ENCODE results near the gene PEX13.

Gene PEX13

GRCh38 chr2:61059382-61059781 is 41.9 kb downstream of the PEX13 start:
- FAIRE-seq = no peak

DNA sequence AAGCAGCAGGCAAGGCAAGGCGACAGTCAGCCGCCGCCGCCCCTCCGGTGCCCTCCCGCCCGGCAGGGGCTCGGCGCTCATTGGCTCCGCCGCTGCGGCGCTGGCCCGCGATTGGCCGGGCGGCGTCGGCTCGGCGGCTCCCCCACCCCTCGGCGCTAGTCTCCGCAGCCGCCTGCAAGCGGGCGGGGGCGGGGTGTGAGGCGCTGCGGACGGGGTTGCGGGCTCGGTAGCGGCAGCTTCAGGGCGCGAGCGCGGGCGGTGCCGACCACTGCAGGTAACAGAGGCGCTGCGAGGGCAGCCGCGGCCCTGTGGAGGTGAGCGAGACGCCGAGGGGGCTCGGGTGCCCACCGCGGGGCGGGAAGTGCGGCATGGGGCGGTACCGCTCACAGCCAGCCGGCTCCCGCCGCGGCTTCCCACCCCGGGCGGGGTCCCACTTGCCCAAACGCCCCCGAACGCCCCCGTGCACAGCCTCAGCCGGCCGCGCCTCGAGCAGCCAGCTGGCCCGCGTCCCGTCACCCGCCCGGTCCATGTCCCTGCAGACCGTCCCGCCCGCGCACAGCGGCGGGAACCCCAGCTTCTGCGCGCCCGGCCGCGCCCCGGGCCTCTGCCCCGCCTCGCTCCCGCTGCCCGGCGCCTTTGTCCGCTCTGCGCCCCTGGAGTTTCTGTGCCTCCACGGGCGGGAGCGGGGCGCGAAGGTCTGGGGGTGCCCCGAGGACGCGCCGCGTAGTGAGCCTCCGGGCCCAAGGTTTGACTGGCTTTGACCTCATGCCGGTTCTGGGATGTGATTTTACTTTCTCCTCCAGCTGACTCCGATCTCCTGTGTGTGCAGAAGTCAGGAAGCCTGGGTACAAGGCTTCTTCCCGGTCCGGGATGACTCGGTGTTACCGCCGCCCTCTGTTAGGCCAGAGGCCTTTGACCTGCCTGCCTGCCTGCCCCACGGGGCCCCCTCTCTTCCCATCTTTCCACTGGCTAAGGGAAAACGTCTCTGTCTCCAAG is 48.5 kb downstream of the PEX13 start, which contains the start of gene SANBR:
Gene SANBR, plus strand, starts transcription at position 158 of the 996 bp plus-strand sequence. CDS start 4,480 bp downstream, outside the sequence.
- peak; percentile 85 for DNase-seq (ENCODE audit: extremely low spot score, insufficient read length, low read depth)
- FAIRE-seq = peak; percentile 86

More at GRCh38 chr2:61059382-61059781, 41.9 kb downstream of the PEX13 start:
- no peak for DNase-seq (ENCODE audit: extremely low spot score, insufficient read length, low read depth)

DNA sequence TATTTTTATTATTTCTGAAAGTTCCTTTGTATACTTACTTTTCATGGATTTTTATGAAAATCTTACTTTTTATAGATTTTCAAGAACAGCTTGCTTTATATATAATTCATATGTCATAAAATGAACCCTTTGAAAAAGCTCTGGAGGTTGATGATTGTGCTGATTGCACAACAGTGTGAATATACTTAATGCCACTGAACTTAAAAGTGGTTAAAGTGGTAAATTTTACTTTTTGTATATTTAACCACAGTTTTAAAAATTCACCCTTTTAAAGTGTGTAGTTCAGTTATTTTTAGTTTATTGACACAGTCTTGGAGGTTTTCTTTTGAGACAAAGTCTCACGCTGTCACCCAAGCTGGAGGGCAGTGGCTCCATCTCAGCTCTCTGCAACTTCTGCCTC is 56.6 kb downstream of the PEX13 start:
- no peak for DNase-seq (ENCODE audit: extremely low spot score, insufficient read length, low read depth)

GRCh38 chr2:61085883-61086282 is 68.4 kb downstream of the PEX13 start:
- DNase-seq (ENCODE audit: extremely low spot score, insufficient read length, low read depth) (no peak), FAIRE-seq (no peak)

More for the DNA sequence above, 56.6 kb downstream of the PEX13 start:
- no peak for FAIRE-seq

DNA sequence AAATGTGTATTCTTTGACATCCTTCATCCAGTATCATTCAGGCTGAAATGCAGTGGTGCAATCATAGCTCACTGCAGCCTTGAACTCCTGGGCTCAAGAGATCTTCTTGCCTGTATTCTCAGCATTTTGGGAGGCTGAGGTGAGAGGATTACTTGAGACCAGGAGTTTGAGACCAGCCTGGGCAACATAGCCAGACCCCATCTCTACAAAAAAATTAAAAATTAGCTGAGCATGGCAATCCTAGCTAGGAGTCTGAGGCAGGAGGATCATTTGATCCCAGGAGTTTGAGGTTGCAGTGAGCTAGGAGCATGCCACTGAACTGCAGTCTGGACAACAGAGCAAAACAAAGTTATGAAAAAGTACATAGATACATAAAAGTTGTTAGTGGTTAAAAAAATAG is 72.3 kb downstream of the PEX13 start:
- DNase-seq (ENCODE audit: extremely low spot score, insufficient read length, low read depth) = no peak
- no peak for FAIRE-seq

- no peak for DNase-seq (ENCODE audit: extremely low spot score, insufficient read length, low read depth)
Observed at GRCh38 chr2:61090386-61090921, 72.9 kb downstream of the PEX13 start.

GRCh38 chr2:61091485-61091884 is 74.0 kb downstream of the PEX13 start:
- FAIRE-seq = no peak
- no peak for DNase-seq (ENCODE audit: extremely low spot score, insufficient read length, low read depth)

More at GRCh38 chr2:61090386-61090921, 72.9 kb downstream of the PEX13 start:
- no peak for FAIRE-seq

DNA sequence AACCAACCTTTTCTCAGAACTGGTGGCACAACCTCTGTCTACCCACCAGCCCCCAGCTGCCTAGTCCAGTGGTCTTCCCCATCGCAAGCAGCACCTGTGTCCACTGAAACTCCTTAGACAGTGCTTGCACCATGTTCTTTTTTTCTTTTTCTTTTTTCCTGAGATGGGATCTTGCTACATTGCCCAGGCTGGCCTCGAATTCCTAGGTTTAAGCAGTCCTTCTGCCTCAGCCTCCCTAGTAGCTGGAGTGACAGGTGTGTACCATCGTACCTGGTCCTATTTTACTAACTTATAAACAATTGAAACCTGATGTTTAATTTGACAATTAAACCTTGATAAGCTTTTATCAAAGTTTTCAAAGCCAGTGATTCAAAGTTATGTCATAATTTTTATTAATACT is 78.9 kb downstream of the PEX13 start:
- FAIRE-seq (no peak), DNase-seq (ENCODE audit: extremely low spot score, insufficient read length, low read depth) (no peak)

- no peak for FAIRE-seq
Observed at GRCh38 chr2:61100801-61101200, 83.3 kb downstream of the PEX13 start.

More at GRCh38 chr2:61100801-61101200, 83.3 kb downstream of the PEX13 start:
- DNase-seq (ENCODE audit: extremely low spot score, insufficient read length, low read depth) = no peak

All from GM18507 (cell line).